Tibial artery (tissue), 4 donors: ENCODE data around the gene WDR7.

Source experiments
- DNase-seq, 2 donors: peaks; one replicate each; pipeline ENCODE4 v3.0.0-alpha.2; 2019
- H3K27ac ChIP-seq, 2 donors: fragments of 200-600 bp; sonication (generic) in 1 of 2; 1 replicate in 1 of 2; 2 replicates in 1 of 2; pipeline ENCODE4 v1.5.1; 2018 to 2019; ENCODE audit warnings: mild to moderate bottlenecking in 1 of 2
- H3K27me3 ChIP-seq, 2 donors: fragments of 200-600 bp; sonication (generic) in 1 of 2; one replicate each; pipeline versions ENCODE4 v1.5.1 to v1.6.0; 2016 to 2019
- H3K36me3 ChIP-seq, 3 donors: fragments of 200-600 bp; sonication (generic) in 2 of 3; one replicate each; pipeline ENCODE4 v1.5.1; 2016 to 2019; ENCODE audit warnings: mild to moderate bottlenecking in 2 of 3
- H3K4me1 ChIP-seq, 4 donors: fragments of 200-600 bp; sonication (generic) in 2 of 4; 1 replicate in 3 of 4; 2 replicates in 1 of 4; pipeline ENCODE4 v1.5.1; 2016 to 2019
- H3K4me3 ChIP-seq, 2 donors: fragments of 200-600 bp; sonication (generic) in 1 of 2; 1 replicate in 1 of 2; 2 replicates in 1 of 2; pipeline ENCODE4 v1.5.1; 2018 to 2019; ENCODE audit warnings: mild to moderate bottlenecking in 2 of 2
- H3K9me3 ChIP-seq, 3 donors: fragments of 200-600 bp; sonication (generic) in 1 of 3; one replicate each; pipeline ENCODE4 v1.5.1; 2016 to 2019
- intact Hi-C: fragments of 100-400 bp; cut with DNase I; formaldehyde crosslinking; loops from one replicate; pipeline ENCODE4 v1.15.0; 2023; ENCODE audit warnings: low total_unique reads
- TF ChIP-seq, protein P1 (sequence below), 2 experiments: fragments of 200-600 bp in 1 of 2; fragments of 450-650 bp in 1 of 2; IDR thresholded peaks; one replicate each; pipeline ENCODE4 v1.5.1; 2017 to 2019; ENCODE audit warnings: antibody characterized with exemption in 2 of 2, mild to moderate bottlenecking in 1 of 2, moderate library complexity in 1 of 2

WDR7 gene

GRCh38 chr18:56770873-56771272 lies 119.7 kb downstream of the WDR7 start:
- peaks cover 0 to 3% (median 0%) of the 10 kb centered on the region in 4 donors for H3K4me1 ChIP-seq
- no peak for DNase-seq
- no peak overlapping the region for H3K4me3 ChIP-seq
- intact Hi-C loops = no loop called here
- H3K27ac ChIP-seq = no peak overlapping the region
- H3K27me3 ChIP-seq = no peaks in the 10 kb centered on the region
- no peaks in the 10 kb centered on the region for H3K9me3 ChIP-seq
- TF ChIP-seq, protein P1, sequence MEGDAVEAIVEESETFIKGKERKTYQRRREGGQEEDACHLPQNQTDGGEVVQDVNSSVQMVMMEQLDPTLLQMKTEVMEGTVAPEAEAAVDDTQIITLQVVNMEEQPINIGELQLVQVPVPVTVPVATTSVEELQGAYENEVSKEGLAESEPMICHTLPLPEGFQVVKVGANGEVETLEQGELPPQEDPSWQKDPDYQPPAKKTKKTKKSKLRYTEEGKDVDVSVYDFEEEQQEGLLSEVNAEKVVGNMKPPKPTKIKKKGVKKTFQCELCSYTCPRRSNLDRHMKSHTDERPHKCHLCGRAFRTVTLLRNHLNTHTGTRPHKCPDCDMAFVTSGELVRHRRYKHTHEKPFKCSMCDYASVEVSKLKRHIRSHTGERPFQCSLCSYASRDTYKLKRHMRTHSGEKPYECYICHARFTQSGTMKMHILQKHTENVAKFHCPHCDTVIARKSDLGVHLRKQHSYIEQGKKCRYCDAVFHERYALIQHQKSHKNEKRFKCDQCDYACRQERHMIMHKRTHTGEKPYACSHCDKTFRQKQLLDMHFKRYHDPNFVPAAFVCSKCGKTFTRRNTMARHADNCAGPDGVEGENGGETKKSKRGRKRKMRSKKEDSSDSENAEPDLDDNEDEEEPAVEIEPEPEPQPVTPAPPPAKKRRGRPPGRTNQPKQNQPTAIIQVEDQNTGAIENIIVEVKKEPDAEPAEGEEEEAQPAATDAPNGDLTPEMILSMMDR (IDR thresholded peaks at IDR 0.05) = no peak
- no peaks in the 10 kb centered on the region for H3K36me3 ChIP-seq

GRCh38 chr18:56775701-56776100 lies 124.5 kb downstream of the WDR7 start:
- Histone ChIP-seq H3K27ac (no peak overlapping the region), H3K27me3 (no peaks in the 10 kb centered on the region), H3K9me3 (no peaks in the 10 kb centered on the region), H3K36me3 (peaks cover 4 to 9% (median 8%) of the 10 kb centered on the region in 3 donors), H3K4me1 (no peaks in the 10 kb centered on the region), H3K4me3 (no peak overlapping the region)
- TF ChIP-seq, protein P1 (IDR thresholded peaks at IDR 0.05) = no peak
- DNase-seq = no peak
- intact Hi-C loops = no loop called here

- Histone ChIP-seq H3K27me3 (no peaks in the 10 kb centered on the region), H3K4me3 (no peak overlapping the region), H3K9me3 (no peaks in the 10 kb centered on the region), H3K36me3 (peaks cover 0 to 7% (median 5%) of the 10 kb centered on the region in 3 donors), H3K27ac (no peak overlapping the region), H3K4me1 (no peaks in the 10 kb centered on the region)
- no peak for DNase-seq
- intact Hi-C loops = no loop called here
- TF ChIP-seq, protein P1 (IDR thresholded peaks at IDR 0.05) = no peak
Measured at GRCh38 chr18:56787390-56787789, 136.2 kb downstream of the WDR7 start.

DNA sequence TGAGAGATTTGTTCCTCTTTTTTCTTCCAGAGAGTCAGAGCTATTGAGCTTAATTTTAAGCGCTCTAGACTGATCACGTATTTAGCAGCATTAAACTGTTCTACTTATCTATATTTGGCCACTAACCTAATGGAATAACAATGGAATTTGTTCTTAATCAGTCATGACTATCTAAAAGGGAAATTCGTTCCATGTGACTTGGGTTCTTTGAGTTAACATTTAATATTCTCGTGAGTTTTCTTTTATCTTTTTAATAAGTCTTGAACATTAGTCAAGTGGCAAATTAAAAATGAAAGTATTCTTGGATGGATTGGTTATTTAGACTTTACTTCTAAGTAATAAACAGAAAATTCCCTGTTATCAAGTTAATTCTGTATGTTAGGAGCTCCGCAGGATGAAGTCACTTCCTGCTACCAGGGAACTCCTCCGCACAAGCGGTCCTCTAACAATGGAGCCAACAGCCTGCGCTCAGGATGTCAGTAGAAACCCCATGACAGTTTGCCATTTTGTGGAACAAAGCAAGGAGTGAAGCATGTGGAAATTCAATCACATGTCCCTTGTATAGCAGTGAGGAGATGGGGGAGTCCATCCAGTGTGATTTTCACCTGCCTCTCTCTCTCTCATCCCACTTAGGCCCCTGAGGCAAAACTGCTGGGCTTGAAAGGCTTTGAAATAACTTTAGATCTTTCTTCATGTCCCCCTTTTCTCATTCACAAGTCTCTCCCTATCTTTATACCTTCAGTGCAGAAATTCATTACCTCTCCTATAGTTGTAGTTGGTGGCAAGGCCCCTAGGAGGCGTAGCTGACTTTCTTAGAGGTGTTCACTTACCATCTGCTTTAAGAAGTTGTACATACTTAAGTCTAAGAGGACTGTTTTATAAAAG lies 138.1 kb downstream of the WDR7 start:
- H3K27ac ChIP-seq = no peak overlapping the region
- intact Hi-C loops = no loop called here
- no peak for DNase-seq

GRCh38 chr18:56789889-56790180 lies 138.7 kb downstream of the WDR7 start:
- DNase-seq = no peak
- TF ChIP-seq, protein P1 (IDR thresholded peaks at IDR 0.05) = no peak
- intact Hi-C loops = no loop called here
- peaks cover 0 to 5% (median 0%) of the 10 kb centered on the region in 3 donors for H3K36me3 ChIP-seq
- no peak overlapping the region for H3K27ac ChIP-seq
- no peaks in the 10 kb centered on the region for H3K9me3 ChIP-seq
- no peak overlapping the region for H3K4me3 ChIP-seq
- no peaks in the 10 kb centered on the region for H3K4me1 ChIP-seq
- H3K27me3 ChIP-seq = no peaks in the 10 kb centered on the region

More for the DNA sequence above, 138.1 kb downstream of the WDR7 start:
- Histone ChIP-seq H3K27me3 (no peaks in the 10 kb centered on the region), H3K4me3 (no peak overlapping the region), H3K36me3 (peaks cover 0 to 5% (median 2%) of the 10 kb centered on the region in 3 donors), H3K9me3 (no peaks in the 10 kb centered on the region), H3K4me1 (no peaks in the 10 kb centered on the region)
- TF ChIP-seq, protein P1 (IDR thresholded peaks at IDR 0.05) = no peak
